GM19468 (cell line): ENCODE data around the gene MZT2A.
"Not testable (repeated sequence)": the region's sequence is repeated elsewhere in the genome, so short reads cannot be mapped to it uniquely, and the experiment has no call there.

Source experiments
- ATAC-seq: cut with Tn5 transposase; IDR thresholded peaks from one replicate; pipeline ENCODE4 v1.9.1; 2021; ENCODE audit warnings: mild to moderate bottlenecking, moderate library complexity, moderate number of reproducible peaks; ENCODE audit not compliant: unreplicated experiment; ENCODE audit errors: extremely low read depth

The MZT2A gene

GRCh38 chr2:131492015-131492417, at the start of gene MZT2A:
Gene MZT2A, minus strand, starts transcription at chr2:131492397. Its CDS starts 21 bp downstream, at chr2:131492376.
- ATAC-seq, result not testable (repeated sequence)

- not testable (repeated sequence) for ATAC-seq
Observed at GRCh38 chr2:131538856-131539255, 46.7 kb upstream of the MZT2A start.

GRCh38 chr2:131536841-131537240, 44.6 kb upstream of the MZT2A start:
- ATAC-seq, result not testable (repeated sequence)

GRCh38 chr2:131535951-131536826, 44.0 kb upstream of the MZT2A start:
- not testable (repeated sequence) for ATAC-seq

GRCh38 chr2:131535526-131535925, 43.3 kb upstream of the MZT2A start:
- ATAC-seq, result no peak

GRCh38 chr2:131534965-131535364, 42.8 kb upstream of the MZT2A start:
- ATAC-seq, result not testable (repeated sequence)

GRCh38 chr2:131534317-131534672, 42.1 kb upstream of the MZT2A start:
- ATAC-seq, result not testable (repeated sequence)

GRCh38 chr2:131533609-131534316, 41.6 kb upstream of the MZT2A start:
- ATAC-seq, result not testable (repeated sequence)

GRCh38 chr2:131532723-131533608, 40.8 kb upstream of the MZT2A start:
- ATAC-seq, result not testable (repeated sequence)

- not testable (repeated sequence) for ATAC-seq
Observed at GRCh38 chr2:131531547-131532185, 39.5 kb upstream of the MZT2A start.

- ATAC-seq, result not testable (repeated sequence)
Observed at GRCh38 chr2:131530626-131531344, 38.6 kb upstream of the MZT2A start.

GRCh38 chr2:131529864-131530445, 37.8 kb upstream of the MZT2A start:
- ATAC-seq, result not testable (repeated sequence)

- ATAC-seq, result peak; percentile 11
Observed at GRCh38 chr2:131528981-131529863, 37.0 kb upstream of the MZT2A start.

GRCh38 chr2:131527131-131528001, 35.2 kb upstream of the MZT2A start, which contains the start of gene CCDC74A:
Gene CCDC74A, plus strand, starts transcription at chr2:131527888. Its CDS starts 83 bp downstream, at chr2:131527971.
- ATAC-seq, result peak; percentile 86

- not testable (repeated sequence) for ATAC-seq
Observed at GRCh38 chr2:131525256-131525655, 33.1 kb upstream of the MZT2A start.

- no peak for ATAC-seq
Observed at GRCh38 chr2:131521961-131522781, 30.0 kb upstream of the MZT2A start.
